Measurements from ENCODE around the gene ACTR1A.
"Not testable (repeated sequence)": the region's sequence is repeated elsewhere in the genome, so short reads cannot be mapped to it uniquely, and the experiment has no call there.

Gene ACTR1A

DNA sequence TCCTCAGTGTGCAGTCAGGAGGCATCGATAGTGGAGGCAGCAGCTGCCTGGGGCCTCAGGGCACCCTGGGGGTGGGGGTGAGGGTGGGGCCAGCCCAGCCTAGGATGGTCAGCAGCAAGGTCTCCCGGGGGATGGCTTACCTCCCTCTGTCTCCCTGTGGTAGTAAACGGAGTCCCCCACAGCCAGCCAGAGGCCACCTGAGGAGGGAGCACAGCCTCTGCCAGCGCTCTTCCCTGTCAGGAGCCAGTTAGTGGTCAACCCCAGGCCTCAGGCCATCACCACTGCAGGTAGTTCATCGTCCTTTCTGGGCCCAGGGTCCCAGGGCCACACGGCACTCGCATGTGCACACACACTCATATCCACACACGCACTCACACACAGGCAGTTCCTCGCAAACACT lies 22.1 kb downstream of the ACTR1A start:
- no peak for DNase-seq

DNA sequence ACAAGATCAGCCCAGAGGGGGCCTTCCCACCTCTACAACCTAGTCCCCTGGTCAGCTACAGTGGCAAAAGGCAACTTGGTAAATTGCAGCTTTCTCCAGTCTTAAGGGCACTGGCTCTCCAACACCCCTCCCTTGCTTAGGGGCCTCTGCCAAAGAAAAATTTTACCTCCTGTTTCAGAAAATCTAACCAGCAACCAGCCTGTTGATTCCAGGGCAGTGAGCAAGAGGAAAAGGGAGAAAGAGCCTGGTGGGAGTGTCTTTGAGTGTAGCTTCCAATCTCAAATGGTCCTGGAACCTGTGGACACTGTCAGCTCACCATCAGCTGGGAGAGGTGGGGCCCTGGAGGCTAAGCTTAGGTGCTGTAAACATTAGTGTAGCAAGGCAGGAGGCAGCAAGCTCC lies 22.9 kb downstream of the ACTR1A start:
- DNase-seq = no peak

DNA sequence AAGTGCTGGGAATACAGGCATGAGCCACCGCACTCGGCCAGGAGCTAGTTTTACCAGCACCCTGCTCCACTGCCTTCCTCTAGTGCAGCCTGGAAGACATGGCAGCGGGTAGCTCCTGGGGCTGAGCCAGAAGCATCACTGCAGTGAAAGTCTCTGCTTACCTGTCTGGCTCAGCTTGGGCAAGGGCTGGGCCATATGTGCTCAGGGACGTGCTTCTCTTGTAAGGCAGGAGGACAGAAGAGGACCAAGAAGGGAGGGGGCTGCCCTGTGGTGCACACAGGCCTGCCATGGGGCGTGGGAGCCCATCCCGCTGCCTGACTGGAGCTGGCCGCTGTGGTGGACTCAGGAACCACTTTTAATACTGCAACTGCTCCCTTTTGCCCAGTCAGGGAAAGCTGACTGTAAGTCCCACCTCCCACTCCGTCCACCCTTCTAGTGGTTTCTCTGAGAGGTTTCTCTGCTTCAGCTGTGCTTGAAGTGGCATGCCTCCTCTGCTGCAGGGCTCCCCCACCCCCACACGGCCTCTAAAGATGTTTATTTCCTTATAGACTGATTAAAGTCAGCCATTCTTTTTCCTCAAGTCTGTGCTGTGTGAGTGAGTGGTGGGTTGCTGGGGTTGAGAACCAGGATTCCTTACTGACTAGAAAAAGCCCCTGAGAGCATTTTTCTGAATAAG lies 25.9 kb downstream of the ACTR1A start:
- DNase-seq = no peak

- DNase-seq = no peak
These were observed 27.0 kb downstream of the ACTR1A start for GRCh38 chr10:102475451-102476040.

DNA sequence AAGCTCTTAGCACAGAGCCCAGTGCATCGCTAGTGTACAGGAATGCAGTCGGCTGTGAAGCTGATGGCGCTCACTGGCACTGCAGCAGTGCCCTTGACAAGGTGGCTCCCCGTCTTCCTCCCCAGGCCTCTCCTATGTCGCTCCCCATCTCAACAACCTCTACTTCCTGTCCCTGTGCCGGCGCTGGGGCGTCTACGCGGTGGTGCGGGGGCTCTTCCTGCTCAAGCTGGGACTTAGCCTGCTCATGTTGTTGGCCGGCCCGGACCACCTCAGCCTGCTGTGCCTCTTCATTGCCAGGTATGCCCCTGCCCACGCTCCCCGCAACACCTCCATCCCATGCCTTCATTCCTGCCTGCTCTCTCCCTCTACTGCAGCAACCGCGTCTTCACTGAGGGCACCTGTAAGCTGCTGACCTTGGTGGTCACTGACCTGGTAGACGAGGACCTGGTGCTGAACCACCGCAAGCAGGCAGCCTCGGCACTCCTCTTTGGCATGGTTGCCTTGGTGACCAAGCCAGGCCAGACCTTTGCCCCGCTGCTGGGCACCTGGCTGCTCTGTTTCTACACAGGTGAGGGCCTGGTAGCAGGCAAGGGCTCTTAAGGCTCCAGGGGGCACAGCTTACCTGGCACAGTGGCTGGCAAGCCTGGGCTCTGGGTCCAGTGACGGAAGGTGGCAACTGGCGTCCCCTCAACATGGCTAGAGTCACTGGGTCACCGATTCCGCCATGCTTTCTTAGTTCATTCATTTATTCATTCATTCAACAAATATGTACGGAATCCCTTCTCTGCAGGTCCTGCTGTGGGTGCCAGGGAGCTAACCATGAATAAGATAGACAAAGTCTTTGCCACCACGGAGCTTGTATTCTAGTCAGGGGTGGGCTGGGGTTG lies 28.8 kb downstream of the ACTR1A start:
- no peak for DNase-seq

- DNase-seq = no peak
These were observed 31.6 kb downstream of the ACTR1A start for GRCh38 chr10:102470579-102471546.

DNA sequence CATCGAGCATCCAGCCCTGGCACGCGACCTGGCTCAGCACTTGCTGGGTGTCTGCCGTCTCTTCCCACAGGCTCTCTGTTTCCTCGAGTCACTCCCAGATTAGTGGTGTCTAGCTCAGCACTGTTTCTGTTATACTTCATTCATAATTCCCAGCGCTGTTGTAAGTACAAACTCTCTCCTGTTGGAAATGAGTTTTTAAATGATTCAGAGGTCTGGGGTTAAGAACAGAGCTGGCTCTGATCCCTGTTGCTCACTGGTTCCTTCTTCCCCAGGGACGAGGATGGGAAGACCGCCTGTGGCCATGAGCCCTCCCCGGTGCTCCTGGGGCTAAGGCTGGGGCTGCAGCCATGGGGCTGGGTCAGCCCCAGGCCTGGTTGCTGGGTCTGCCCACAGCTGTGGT lies 33.8 kb downstream of the ACTR1A start:
- no peak for DNase-seq

DNA sequence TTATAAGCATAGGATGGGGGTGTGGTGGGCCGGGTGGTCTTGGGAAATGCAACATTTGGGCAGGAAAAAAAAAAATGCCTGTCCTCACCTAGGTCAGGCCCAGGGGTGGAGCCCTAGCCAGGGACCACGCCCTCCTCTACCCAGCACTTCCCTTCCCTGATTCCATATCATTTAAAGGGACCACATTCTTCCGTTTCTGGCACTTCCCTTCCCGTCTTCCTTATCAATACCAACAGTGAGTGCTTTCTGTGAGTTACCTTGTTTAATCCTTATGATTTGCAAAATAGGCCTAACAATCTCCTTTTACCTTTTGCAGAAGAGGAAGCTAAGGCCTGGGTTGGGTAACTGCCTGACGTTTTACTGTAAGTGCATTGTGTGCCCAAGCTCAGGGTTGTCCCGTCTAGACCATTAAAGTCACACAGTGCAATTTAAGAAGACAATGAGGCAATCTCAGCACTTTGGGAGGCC lies 34.5 kb downstream of the ACTR1A start:
- DNase-seq = no peak

DNA sequence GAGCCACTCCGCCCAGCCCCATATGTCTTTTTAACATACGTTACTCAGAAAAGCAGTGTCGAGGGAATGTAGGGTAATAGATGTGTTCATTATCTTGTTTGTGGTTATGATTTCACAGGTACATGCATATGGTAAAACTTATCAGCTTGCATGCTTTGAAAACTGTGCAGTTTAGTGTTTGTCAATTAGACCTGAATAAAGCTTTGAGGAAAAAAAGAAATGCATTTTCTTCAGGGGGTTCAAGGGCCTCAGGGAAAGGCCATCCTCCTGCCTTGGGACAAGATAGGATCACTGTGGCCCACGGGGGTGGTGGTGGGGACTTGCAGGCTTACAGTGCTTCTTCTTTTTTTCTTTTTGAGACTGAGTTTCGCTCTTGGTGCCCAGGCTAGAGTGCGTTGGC lies 35.2 kb downstream of the ACTR1A start:
- no peak for DNase-seq

- DNase-seq = no peak
These were observed 37.0 kb downstream of the ACTR1A start for GRCh38 chr10:102465466-102465865.

DNA sequence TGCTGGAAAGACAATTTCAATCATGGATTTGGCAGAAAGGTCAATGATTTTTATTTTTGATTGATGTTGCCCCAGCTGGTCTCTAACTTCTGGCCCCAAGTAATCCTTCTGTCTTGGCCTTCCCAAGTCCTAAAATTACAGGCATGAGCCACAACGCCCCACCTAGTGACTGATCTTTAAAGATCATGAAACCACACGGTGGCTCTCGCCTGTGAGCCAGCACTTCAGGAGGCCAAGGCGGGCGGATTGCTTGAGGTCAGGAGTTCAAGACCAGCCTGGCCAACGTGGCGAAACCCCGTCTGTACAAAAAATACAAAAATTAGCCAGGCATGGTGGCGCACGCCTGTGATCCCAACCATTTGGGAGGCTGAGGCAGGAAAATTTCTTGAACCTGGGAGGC lies 38.5 kb downstream of the ACTR1A start:
- no peak for DNase-seq

DNA sequence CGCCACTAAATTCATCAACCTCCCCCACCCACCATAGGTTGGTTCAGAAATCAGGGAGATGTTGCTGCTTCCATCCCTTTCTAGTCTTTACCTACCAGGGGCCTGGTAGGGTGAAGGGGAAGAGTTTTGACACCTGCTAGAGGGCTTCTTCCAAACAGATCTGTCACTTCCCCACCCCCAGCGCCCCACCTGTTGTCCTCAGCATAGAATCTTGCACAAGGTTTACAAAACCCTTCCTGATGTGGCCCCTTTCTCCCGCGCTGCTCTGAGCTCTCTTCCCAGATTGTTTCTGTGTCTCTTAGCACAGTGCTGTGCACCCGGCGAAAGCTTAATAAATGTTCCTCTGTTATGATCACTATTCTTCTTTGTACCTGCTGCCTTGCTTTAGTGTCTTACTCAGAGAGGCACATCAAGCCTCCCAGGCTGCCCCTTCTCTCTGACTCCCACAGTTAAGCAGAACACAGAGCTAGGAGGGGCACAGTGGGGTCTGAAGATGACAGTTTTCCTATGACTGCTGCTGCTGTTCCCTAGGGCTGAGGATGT lies 39.9 kb downstream of the ACTR1A start:
- no peak for DNase-seq

- DNase-seq = peak; percentile 91
These were observed 41.1 kb downstream of the ACTR1A start for GRCh38 chr10:102461187-102462054.

- DNase-seq = no peak
These were observed 41.7 kb downstream of the ACTR1A start for GRCh38 chr10:102460836-102461186.

GRCh38 chr10:102458656-102459055 lies 43.9 kb downstream of the ACTR1A start:
- DNase-seq = no peak

DNA sequence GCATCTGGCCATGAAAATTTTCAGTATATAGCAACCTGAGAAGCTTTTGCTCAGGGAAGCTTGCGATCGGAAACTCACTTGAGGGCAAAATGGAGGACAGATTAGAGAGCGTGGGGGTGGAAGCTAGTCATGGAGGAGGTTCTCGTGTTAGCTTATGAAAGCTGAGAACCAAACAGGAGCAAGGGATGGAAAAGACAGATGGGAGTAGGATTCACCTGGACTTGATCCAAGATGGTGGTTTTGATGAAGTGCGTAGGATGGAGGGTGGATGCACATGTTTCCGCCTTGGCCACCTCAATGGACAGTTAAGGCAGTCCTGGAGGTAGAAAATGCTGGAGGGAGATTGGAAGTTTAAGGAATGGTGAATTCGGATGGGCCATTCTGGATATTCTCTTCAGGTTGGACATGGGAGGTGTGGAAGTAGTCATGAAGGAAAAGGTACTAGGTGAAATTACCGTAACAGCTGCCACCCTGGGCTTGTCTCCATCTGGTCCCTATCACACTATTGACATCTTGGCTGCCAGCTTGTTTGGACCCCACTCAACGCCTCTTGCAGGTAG lies 44.8 kb downstream of the ACTR1A start:
- no peak for DNase-seq

- DNase-seq = no peak
These were observed 46.5 kb downstream of the ACTR1A start for GRCh38 chr10:102455893-102456471.

DNA sequence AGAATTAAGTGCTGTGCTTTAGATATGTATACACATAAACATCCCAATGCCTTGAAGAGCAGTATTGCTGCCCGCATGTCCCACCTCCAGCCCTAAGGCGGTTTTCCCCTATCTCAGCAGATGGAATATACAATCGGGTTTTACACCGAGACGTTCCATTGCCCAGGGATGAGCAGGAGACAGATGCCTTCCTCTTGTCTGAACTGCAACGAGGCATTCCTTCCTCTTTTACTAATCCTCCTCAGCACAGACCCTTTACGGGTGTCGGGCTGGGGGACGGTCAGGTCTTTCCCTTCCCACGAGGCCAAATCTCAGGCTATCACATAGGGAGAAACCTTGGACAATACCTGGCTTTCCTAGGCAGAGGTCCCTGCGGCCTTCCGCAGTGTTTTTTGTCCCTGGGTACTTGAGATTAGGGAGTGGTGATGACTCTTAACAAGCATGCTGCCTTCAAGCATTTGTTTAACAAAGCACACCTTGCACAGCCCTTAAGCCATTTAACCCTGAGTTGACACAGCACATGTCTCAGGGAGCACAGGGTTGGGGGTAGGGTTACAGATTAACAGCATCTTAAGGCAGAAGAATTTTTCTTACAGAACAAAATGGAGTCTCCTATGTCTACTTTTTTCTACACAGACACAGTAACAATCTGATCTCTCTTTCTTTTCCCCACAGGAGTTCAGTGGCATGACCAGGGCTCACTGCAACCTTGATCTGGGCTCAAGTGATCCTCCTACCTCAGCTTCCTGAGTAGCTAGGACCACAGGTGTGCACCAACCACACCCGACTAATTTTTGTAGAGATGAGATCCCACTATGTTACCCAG lies 47.6 kb downstream of the ACTR1A start:
- DNase-seq = not testable (repeated sequence)

- no peak for DNase-seq
These were observed 49.0 kb downstream of the ACTR1A start for GRCh38 chr10:102453502-102453901.

Measured in stimulated activated naive CD4-positive, alpha-beta T cell treated with Interleukin-2 at 50 U/mL for 16 hours (primary cell).